Measurements from ENCODE around the gene CSF3R.

DNA sequence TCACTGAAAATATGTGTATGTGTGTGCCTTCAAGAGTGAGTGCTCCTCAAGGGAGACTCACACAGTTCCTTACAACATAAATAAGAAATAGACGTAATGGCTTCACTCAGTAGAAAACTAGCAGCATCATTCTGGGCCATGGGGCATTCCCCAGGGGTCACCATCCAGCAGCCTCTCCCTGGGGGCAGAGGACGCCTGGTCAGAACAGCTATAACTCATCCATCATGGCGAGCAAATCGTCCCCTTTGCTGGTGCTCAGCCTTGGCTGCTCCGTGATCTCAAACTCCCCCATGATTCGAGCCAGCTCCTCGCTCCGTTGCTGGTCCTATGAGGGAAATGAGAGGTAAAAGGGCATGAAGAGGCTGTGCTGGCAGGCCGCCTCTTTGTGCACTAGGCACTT is 64.8 kb downstream of the CSF3R start:
- TF ChIP-seq POLR2AphosphoS5 (IDR thresholded peaks at IDR 0.05) = no peak
- TF ChIP-seq, protein P1, sequence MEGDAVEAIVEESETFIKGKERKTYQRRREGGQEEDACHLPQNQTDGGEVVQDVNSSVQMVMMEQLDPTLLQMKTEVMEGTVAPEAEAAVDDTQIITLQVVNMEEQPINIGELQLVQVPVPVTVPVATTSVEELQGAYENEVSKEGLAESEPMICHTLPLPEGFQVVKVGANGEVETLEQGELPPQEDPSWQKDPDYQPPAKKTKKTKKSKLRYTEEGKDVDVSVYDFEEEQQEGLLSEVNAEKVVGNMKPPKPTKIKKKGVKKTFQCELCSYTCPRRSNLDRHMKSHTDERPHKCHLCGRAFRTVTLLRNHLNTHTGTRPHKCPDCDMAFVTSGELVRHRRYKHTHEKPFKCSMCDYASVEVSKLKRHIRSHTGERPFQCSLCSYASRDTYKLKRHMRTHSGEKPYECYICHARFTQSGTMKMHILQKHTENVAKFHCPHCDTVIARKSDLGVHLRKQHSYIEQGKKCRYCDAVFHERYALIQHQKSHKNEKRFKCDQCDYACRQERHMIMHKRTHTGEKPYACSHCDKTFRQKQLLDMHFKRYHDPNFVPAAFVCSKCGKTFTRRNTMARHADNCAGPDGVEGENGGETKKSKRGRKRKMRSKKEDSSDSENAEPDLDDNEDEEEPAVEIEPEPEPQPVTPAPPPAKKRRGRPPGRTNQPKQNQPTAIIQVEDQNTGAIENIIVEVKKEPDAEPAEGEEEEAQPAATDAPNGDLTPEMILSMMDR (IDR thresholded peaks at IDR 0.05) = no peak
- TF ChIP-seq POLR2A (IDR thresholded peaks at IDR 0.05) = no peak

All from suprapubic skin (tissue), 4 donors.